Spleen (tissue), 7 donors: ENCODE measurements around the gene TOGARAM1.

Experiments used
- CTCF ChIP-seq, 11 experiments: fragments of 200-600 bp in 7 of 11; fragments of 450-650 bp in 4 of 11; sonication (generic) in 4 of 11; IDR thresholded peaks in 8 of 11; conservative IDR thresholded peaks in 3 of 11; 1 replicate in 7 of 11; 2 replicates in 4 of 11; pipeline versions ENCODE4 v1.4.0 to v1.8.0; 2016 to 2021; ENCODE audit warnings: antibody characterized with exemption in 11 of 11, inconsistent platforms in 4 of 11, mild to moderate bottlenecking in 1 of 11
- POLR2A ChIP-seq, 3 donors: fragments of 450-650 bp; IDR thresholded peaks; one replicate each; pipeline ENCODE4 v1.5.1; 2017; ENCODE audit warnings: antibody characterized with exemption in 3 of 3, mild to moderate bottlenecking in 1 of 3
- POLR2AphosphoS5 ChIP-seq, 3 donors: sonication (generic); formaldehyde crosslinking; IDR thresholded peaks; one replicate each; pipeline ENCODE4 v1.5.1; 2017; ENCODE audit warnings: antibody characterized with exemption in 3 of 3
- donor health status: DM: no; HTN: no; CAD: no; lungs with moderate emphysema.
- donor health status: DM: no; HTN: no; CAD: no.
- donor health status: DM: no; HTN: no; CAD: no.

GRCh38 chr14:44982594-44982993 lies 20.6 kb downstream of the TOGARAM1 start:
- TF ChIP-seq CTCF (IDR thresholded peaks at IDR 0.05 in 8 of 11, conservative IDR thresholded peaks at IDR 0.05 in 3 of 11), result no peak
- no peak for TF ChIP-seq POLR2A (IDR thresholded peaks at IDR 0.05)
- TF ChIP-seq POLR2AphosphoS5 (IDR thresholded peaks at IDR 0.05), result no peak
